ENCODE results near the gene NR2F2. TPM values are rescaled to one million over a fixed set of nuclear protein-coding genes. Genes with fewer than 3 reads are reported as not detected.
A peak's percentile ranks its signal among the peaks of the same experiment; 100 is the strongest.

The NR2F2 gene
- total and polyA plus RNA-seq, 2 of the 13 experiments (the other 11 are each of a cell fraction or from before 2014, with no cell fraction given), result 3.5 to 4.7 TPM

- TF ChIP-seq ZFP82 (CRISPR knock-in tag; IDR thresholded peaks at IDR 0.05; ENCODE audit: borderline replicate concordance) (0 out of 2 replicates have a peak, but pooled peaks have one; percentile 57), ZNF777 (CRISPR knock-in tag; IDR thresholded peaks at IDR 0.05) (peak; percentile 58), SETDB1 (CRISPR knock-in tag; IDR thresholded peaks at IDR 0.05; ENCODE audit: borderline replicate concordance) (no peak)
These were observed 1.6 kb downstream of the NR2F2 start (continued) for GRCh38 chr15:96331945-96332636.

GRCh38 chr15:96332637-96333121 is 2.2 kb downstream of the NR2F2 start:
- intact Hi-C loops (cut with micrococcal nuclease; ENCODE audit: unreplicated experiment) (loop anchor here (5.0 kb wide), 2 partner anchors 570 to 1490 kb away; no protein-coding TSS in a partner anchor), in situ Hi-C loops (cut with HindIII; ENCODE audit: extremely low pct_ligation_motif_present, low pct_unique_long_range_greater_than_20kb) (loop anchor here (10.0 to 25.0 kb wide), 5 partner anchors 158 to 1070 kb away; no protein-coding TSS in a partner anchor)
- peaks cover 66% of the 10 kb centered on the region for H3K79me2 ChIP-seq (ENCODE audit: insufficient read depth, low read length)
- H3K4me3 ChIP-seq (replicated peaks in 1 of 3; ENCODE audit: insufficient read depth in 1 of 3, low read depth in 2 of 3, low read length in 3 of 3), result peak overlapping the region; percentile 68 to 94 (median 82)
- peaks cover 31% of the 10 kb centered on the region for H3K4me1 ChIP-seq (ENCODE audit: insufficient read depth, low read length)
- DNase-seq (ENCODE audit: low spot score), result no peak
- peaks cover 31% of the 10 kb centered on the region for H4K20me1 ChIP-seq (ENCODE audit: insufficient read depth, low read length)
- no peak for ATAC-seq
- no peaks in the 10 kb centered on the region for H3K9me3 ChIP-seq (ENCODE audit: low read length)
- H3K27ac ChIP-seq (ENCODE audit: extremely low read length, insufficient read depth, low read length), result peak overlapping the region; percentile 91
- under 1% methylated on average over 12 of the region's 12 CpGs for WGBS (ENCODE audit: low lambda C conversion rate)
- peak overlapping the region; percentile 85 for H3K4me2 ChIP-seq (ENCODE audit: low read depth, low read length)
- no peaks in the 10 kb centered on the region; a peak in 1 of 5 replicates for H3K27me3 ChIP-seq (ENCODE audit: control insufficient read depth in 1 of 2, insufficient read depth in 2 of 2, low read length in 2 of 2)
- H3K9ac ChIP-seq (ENCODE audit: insufficient read depth, low read depth, low read length), result peak overlapping the region; percentile 92
- no peak overlapping the region for H2AFZ ChIP-seq (ENCODE audit: low read length)
- BruUV-seq (replicated peaks), result no TSS peak
- FAIRE-seq, result peak; percentile 8
- ChIA-PET CTCF (ENCODE audit: low intra/inter-chr PET ratio, low total read pairs) (no interaction called here), POLR2A (interaction anchor here (1.0 to 2.8 kb wide), 4 partner anchors 23 to 1488 kb away, joined by 4 to 23 read pairs (median 6); no protein-coding TSS in a partner anchor)
- peaks cover 5 to 12% of the 10 kb centered on the region in 2 experiments; a peak in 2 of 5 replicates for H3K36me3 ChIP-seq (replicated peaks in 1 of 2; ENCODE audit: control insufficient read depth in 1 of 2, insufficient read depth in 2 of 2, low read length in 2 of 2)
- TF ChIP-seq YEATS4 (CRISPR knock-in tag; IDR thresholded peaks at IDR 0.05; ENCODE audit: borderline replicate concordance), result 0 out of 2 replicates have a peak, but pooled peaks have one; percentile 7
- no peak for TF ChIP-seq ZKSCAN5 (CRISPR knock-in tag; IDR thresholded peaks at IDR 0.05)
- TF ChIP-seq KLF13 (CRISPR knock-in tag; IDR thresholded peaks at IDR 0.05), result 0 out of 2 replicates have a peak, but pooled peaks have one; percentile 1
- peak; percentile 60 for TF ChIP-seq HNRNPK (IDR thresholded peaks at IDR 0.05; ENCODE audit: low read depth, low read length, poor library complexity, severe bottlenecking)
- TF ChIP-seq, protein P1, sequence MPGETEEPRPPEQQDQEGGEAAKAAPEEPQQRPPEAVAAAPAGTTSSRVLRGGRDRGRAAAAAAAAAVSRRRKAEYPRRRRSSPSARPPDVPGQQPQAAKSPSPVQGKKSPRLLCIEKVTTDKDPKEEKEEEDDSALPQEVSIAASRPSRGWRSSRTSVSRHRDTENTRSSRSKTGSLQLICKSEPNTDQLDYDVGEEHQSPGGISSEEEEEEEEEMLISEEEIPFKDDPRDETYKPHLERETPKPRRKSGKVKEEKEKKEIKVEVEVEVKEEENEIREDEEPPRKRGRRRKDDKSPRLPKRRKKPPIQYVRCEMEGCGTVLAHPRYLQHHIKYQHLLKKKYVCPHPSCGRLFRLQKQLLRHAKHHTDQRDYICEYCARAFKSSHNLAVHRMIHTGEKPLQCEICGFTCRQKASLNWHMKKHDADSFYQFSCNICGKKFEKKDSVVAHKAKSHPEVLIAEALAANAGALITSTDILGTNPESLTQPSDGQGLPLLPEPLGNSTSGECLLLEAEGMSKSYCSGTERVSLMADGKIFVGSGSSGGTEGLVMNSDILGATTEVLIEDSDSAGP (CRISPR knock-in tag; IDR thresholded peaks at IDR 0.05; ENCODE audit: borderline replicate concordance), result 0 out of 2 replicates have a peak, but pooled peaks have one; percentile 3
- TF ChIP-seq GABPA (IDR thresholded peaks at IDR 0.05; ENCODE audit: low read depth, low read length), result no peak
- TF ChIP-seq GABPA (CRISPR knock-in tag; IDR thresholded peaks at IDR 0.05; ENCODE audit: low read depth), result 0 out of 2 replicates have a peak, but pooled peaks have one; percentile 3
- TF ChIP-seq ZSCAN12 (CRISPR knock-in tag; IDR thresholded peaks at IDR 0.05), result no peak
- TF ChIP-seq ZFP90 (CRISPR knock-in tag; IDR thresholded peaks at IDR 0.05; ENCODE audit: borderline replicate concordance), result peak; percentile 15; the same call in 1 of the 2 replicates
- no peak for TF ChIP-seq MAZ (IDR thresholded peaks at IDR 0.05; ENCODE audit: borderline replicate concordance, low read depth, low read length)
- TF ChIP-seq MAZ (CRISPR knock-in tag; IDR thresholded peaks at IDR 0.05; ENCODE audit: low read depth), result 0 out of 2 replicates have a peak, but pooled peaks have one; percentile 2
- TF ChIP-seq HHEX (CRISPR knock-in tag; IDR thresholded peaks at IDR 0.05), result no peak
- TF ChIP-seq, protein P2, sequence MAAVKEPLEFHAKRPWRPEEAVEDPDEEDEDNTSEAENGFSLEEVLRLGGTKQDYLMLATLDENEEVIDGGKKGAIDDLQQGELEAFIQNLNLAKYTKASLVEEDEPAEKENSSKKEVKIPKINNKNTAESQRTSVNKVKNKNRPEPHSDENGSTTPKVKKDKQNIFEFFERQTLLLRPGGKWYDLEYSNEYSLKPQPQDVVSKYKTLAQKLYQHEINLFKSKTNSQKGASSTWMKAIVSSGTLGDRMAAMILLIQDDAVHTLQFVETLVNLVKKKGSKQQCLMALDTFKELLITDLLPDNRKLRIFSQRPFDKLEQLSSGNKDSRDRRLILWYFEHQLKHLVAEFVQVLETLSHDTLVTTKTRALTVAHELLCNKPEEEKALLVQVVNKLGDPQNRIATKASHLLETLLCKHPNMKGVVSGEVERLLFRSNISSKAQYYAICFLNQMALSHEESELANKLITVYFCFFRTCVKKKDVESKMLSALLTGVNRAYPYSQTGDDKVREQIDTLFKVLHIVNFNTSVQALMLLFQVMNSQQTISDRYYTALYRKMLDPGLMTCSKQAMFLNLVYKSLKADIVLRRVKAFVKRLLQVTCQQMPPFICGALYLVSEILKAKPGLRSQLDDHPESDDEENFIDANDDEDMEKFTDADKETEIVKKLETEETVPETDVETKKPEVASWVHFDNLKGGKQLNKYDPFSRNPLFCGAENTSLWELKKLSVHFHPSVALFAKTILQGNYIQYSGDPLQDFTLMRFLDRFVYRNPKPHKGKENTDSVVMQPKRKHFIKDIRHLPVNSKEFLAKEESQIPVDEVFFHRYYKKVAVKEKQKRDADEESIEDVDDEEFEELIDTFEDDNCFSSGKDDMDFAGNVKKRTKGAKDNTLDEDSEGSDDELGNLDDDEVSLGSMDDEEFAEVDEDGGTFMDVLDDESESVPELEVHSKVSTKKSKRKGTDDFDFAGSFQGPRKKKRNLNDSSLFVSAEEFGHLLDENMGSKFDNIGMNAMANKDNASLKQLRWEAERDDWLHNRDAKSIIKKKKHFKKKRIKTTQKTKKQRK (IDR thresholded peaks at IDR 0.05; ENCODE audit: low read length), result no peak
- no peak for TF ChIP-seq SALL2 (CRISPR knock-in tag; IDR thresholded peaks at IDR 0.05)
- TF ChIP-seq ATM (IDR thresholded peaks at IDR 0.05; ENCODE audit: borderline replicate concordance), result no peak
